Liver (tissue), 9 donors: ENCODE results near the gene HOXD9. TPM values are rescaled to one million over a fixed set of nuclear protein-coding genes. Genes with fewer than 3 reads are reported as not detected.

Source experiments
- DNase-seq: peaks from one replicate; pipeline ENCODE4 v3.0.0-alpha.2; 2017; ENCODE audit warnings: low spot score
- H3K27ac ChIP-seq, 2 donors: one replicate each; pipeline ENCODE4 v1.7.0; 2013; ENCODE audit warnings: inconsistent platforms in 2 of 2, low read length in 2 of 2, control low read depth in 1 of 2, low read depth in 1 of 2, mild to moderate bottlenecking in 1 of 2
- H3K27me3 ChIP-seq, 4 donors: one replicate each; pipeline versions ENCODE4 v1.6.1 to v1.7.0; 2013; ENCODE audit warnings: low read length in 3 of 4, inconsistent platforms in 1 of 4, mild to moderate bottlenecking in 1 of 4, moderate library complexity in 1 of 4; ENCODE audit not compliant: control insufficient read depth in 4 of 4, insufficient read depth in 4 of 4
- H3K36me3 ChIP-seq, 4 donors: one replicate each; pipeline versions ENCODE4 v1.6.1 to v1.7.0; 2013; ENCODE audit warnings: low read length in 3 of 4, mild to moderate bottlenecking in 3 of 4, low read depth in 1 of 4, moderate library complexity in 1 of 4; ENCODE audit not compliant: control insufficient read depth in 4 of 4, insufficient read depth in 3 of 4
- H3K4me1 ChIP-seq, 4 donors: one replicate each; pipeline versions ENCODE4 v1.6.1 to v1.7.0; 2013; ENCODE audit warnings: low read length in 3 of 4, mild to moderate bottlenecking in 3 of 4, moderate library complexity in 1 of 4; ENCODE audit not compliant: control insufficient read depth in 4 of 4, insufficient read depth in 4 of 4
- H3K4me3 ChIP-seq, 3 donors: one replicate each; pipeline versions ENCODE4 v1.6.1 to v1.7.0; 2013; ENCODE audit warnings: low read length in 3 of 3, control low read depth in 1 of 3, low read depth in 1 of 3, mild to moderate bottlenecking in 1 of 3
- H3K9ac ChIP-seq, 2 donors: one replicate each; pipeline ENCODE4 v1.7.0; 2013; ENCODE audit warnings: low read length in 2 of 2, mild to moderate bottlenecking in 2 of 2, moderate library complexity in 2 of 2, control low read depth in 1 of 2, low read depth in 1 of 2
- H3K9me3 ChIP-seq, 4 donors: one replicate each; pipeline versions ENCODE4 v1.6.1 to v1.7.0; 2013; ENCODE audit warnings: low read length in 3 of 4; ENCODE audit not compliant: control insufficient read depth in 4 of 4
- ATF3 ChIP-seq: IDR thresholded peaks from 2 replicates; pipeline ENCODE4 v1.6.1; 2016; ENCODE audit warnings: antibody characterized with exemption
- CTCF ChIP-seq: fragments of 150-350 bp; IDR thresholded peaks from 2 replicates; pipeline ENCODE4 v1.5.1; 2017; ENCODE audit warnings: improper control_type of control experiment, low read depth, low read length; ENCODE audit not compliant: missing input control
- EGR1 ChIP-seq, 2 donors: IDR thresholded peaks; 2 replicates each; pipeline ENCODE4 v1.6.1; 2016 to 2018; ENCODE audit warnings: antibody characterized with exemption in 2 of 2, low read depth in 2 of 2
- FOXA1 ChIP-seq: IDR thresholded peaks from 2 replicates; pipeline ENCODE4 v1.6.1; 2016; ENCODE audit warnings: antibody characterized with exemption
- FOXA2 ChIP-seq: IDR thresholded peaks from 2 replicates; pipeline ENCODE4 v1.6.1; 2016; ENCODE audit warnings: antibody characterized with exemption
- GABPA ChIP-seq, 2 donors: IDR thresholded peaks in 1 of 2; conservative IDR thresholded peaks in 1 of 2; 2 replicates each; pipeline ENCODE4 v1.6.1; 2016; ENCODE audit warnings: antibody characterized with exemption in 2 of 2, mild to moderate bottlenecking in 1 of 2, moderate library complexity in 1 of 2
- HNF4A ChIP-seq, 2 donors: conservative IDR thresholded peaks; 2 replicates each; pipeline ENCODE4 v1.6.1; 2016; ENCODE audit warnings: antibody characterized with exemption in 2 of 2, mild to moderate bottlenecking in 2 of 2
- HNF4G ChIP-seq: IDR thresholded peaks from 2 replicates; pipeline ENCODE4 v1.6.1; 2016; ENCODE audit warnings: antibody characterized with exemption
- JUND ChIP-seq, 2 donors: IDR thresholded peaks; 2 replicates each; pipeline ENCODE4 v1.6.1; 2016; ENCODE audit warnings: antibody characterized with exemption in 2 of 2
- MAX ChIP-seq: IDR thresholded peaks from 2 replicates; pipeline ENCODE4 v1.6.1; 2016; ENCODE audit warnings: antibody characterized with exemption
- NR2F2 ChIP-seq: IDR thresholded peaks from 2 replicates; pipeline ENCODE4 v1.6.1; 2016; ENCODE audit warnings: antibody characterized with exemption
- RAD21 ChIP-seq, 2 donors: IDR thresholded peaks; 2 replicates each; pipeline ENCODE4 v1.6.1; 2016; ENCODE audit warnings: antibody characterized with exemption in 2 of 2, mild to moderate bottlenecking in 2 of 2
- REST ChIP-seq: IDR thresholded peaks from 2 replicates; pipeline ENCODE4 v1.6.1; 2016; ENCODE audit warnings: antibody characterized with exemption, mild to moderate bottlenecking
- RXRA ChIP-seq, 2 donors: IDR thresholded peaks; 2 replicates each; pipeline ENCODE4 v1.6.1; 2017 to 2018; ENCODE audit warnings: antibody characterized with exemption in 2 of 2, mild to moderate bottlenecking in 1 of 2
- SP1 ChIP-seq: IDR thresholded peaks from 2 replicates; pipeline ENCODE4 v1.6.1; 2018; ENCODE audit warnings: antibody characterized with exemption, mild to moderate bottlenecking
- TAF1 ChIP-seq: conservative IDR thresholded peaks from 2 replicates; pipeline ENCODE4 v1.6.1; 2016; ENCODE audit warnings: antibody characterized with exemption, mild to moderate bottlenecking
- YY1 ChIP-seq: IDR thresholded peaks from 2 replicates; pipeline ENCODE4 v1.6.1; 2016; ENCODE audit warnings: antibody characterized with exemption, mild to moderate bottlenecking
- ZBTB33 ChIP-seq: IDR thresholded peaks from 2 replicates; pipeline ENCODE4 v1.6.1; 2016; ENCODE audit warnings: antibody characterized with exemption
- WGBS: extraction: QIAGEN DNeasy Blood & Tissue Kit; methylation state at CpG from one replicate; pipeline ENCODE4 v1.1.7; 2013; 5-methylcytosine and 5-hydroxymethylcytosine counted together
- polyA plus RNA-seq, 2 donors: library from polyadenylated mRNA; stranded (reverse) in 1 of 2; unstranded in 1 of 2; fragments of 200-250 nt in 1 of 2; fragments of >200 nt in 1 of 2; fragmentation: Nextera tagmentation in 1 of 2; extraction: Ambion mirVana in 1 of 2; gene quantifications; one replicate each; pipeline versions ENCODE4 v1.2.1 to v1.2.3, GENCODE V29; 2013 to 2015
- total RNA-seq, 2 donors: library from RNA; depleted of rRNA; stranded (reverse); fragments of >200 nt; gene quantifications; one replicate each; pipeline ENCODE4 v1.2.3, GENCODE V29; 2014
- donor health status: healthy.
- donor health status: healthy.
- donor health status: healthy.
- donor health status: healthy.
- donor health status: healthy.

The HOXD9 gene
- total and polyA plus RNA-seq, 4 donors, result 0.07 TPM; not detected in 3

GRCh38 chr2:176090862-176091261 is 31.7 kb upstream of the HOXD9 start:
- Histone ChIP-seq H3K36me3 (no peaks in the 10 kb centered on the region), H3K27me3 (peaks cover 10 to 55% (median 33%) of the 10 kb centered on the region in 4 donors), H3K27ac (no peak overlapping the region), H3K9me3 (peaks cover 0 to 4% (median 2%) of the 10 kb centered on the region in 4 donors), H3K4me1 (peaks cover 10 to 22% (median 16%) of the 10 kb centered on the region in 4 donors), H3K4me3 (no peak overlapping the region), H3K9ac (no peak overlapping the region)
- DNase-seq, result no peak
- TF ChIP-seq HNF4A (conservative IDR thresholded peaks at IDR 0.05) (no peak), NR2F2 (no peak), FOXA2 (no peak), YY1 (no peak), ZBTB33 (no peak), FOXA1 (no peak), RXRA (IDR thresholded peaks at IDR 0.05) (no peak), HNF4G (no peak), EGR1 (IDR thresholded peaks at IDR 0.05; ENCODE audit: low read depth in 2 of 2) (no peak), ATF3 (no peak), CTCF (no peak), TAF1 (no peak), SP1 (no peak), MAX (no peak), GABPA (IDR thresholded peaks at IDR 0.05 in 1 of 2, conservative IDR thresholded peaks at IDR 0.05 in 1 of 2) (no peak), RAD21 (IDR thresholded peaks at IDR 0.05) (no peak), REST (no peak), JUND (IDR thresholded peaks at IDR 0.05) (no peak)
- 20% methylated on average over 5 of the region's 5 CpGs for WGBS
